GM21717 (cell line): ENCODE measurements around the gene SERPIND1.
"Not testable (repeated sequence)": the region's sequence is repeated elsewhere in the genome, so short reads cannot be mapped to it uniquely, and the experiment has no call there.

ENCODE experiments used
- ATAC-seq: cut with Tn5 transposase; IDR thresholded peaks from one replicate; pipeline ENCODE4 v1.9.1; 2021; ENCODE audit warnings: mild to moderate bottlenecking, moderate library complexity; ENCODE audit not compliant: unreplicated experiment

SERPIND1 gene, protein sequence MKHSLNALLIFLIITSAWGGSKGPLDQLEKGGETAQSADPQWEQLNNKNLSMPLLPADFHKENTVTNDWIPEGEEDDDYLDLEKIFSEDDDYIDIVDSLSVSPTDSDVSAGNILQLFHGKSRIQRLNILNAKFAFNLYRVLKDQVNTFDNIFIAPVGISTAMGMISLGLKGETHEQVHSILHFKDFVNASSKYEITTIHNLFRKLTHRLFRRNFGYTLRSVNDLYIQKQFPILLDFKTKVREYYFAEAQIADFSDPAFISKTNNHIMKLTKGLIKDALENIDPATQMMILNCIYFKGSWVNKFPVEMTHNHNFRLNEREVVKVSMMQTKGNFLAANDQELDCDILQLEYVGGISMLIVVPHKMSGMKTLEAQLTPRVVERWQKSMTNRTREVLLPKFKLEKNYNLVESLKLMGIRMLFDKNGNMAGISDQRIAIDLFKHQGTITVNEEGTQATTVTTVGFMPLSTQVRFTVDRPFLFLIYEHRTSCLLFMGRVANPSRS

GRCh38 chr22:20773793-20774212, at the start of gene SERPIND1:
SERPIND1 (plus strand) TSS chr22:20774113; CDS start chr22:20779313, 5,200 bp downstream.
- no peak for ATAC-seq

GRCh38 chr22:20724676-20725454, 49.0 kb upstream of the SERPIND1 start:
- no peak for ATAC-seq

DNA sequence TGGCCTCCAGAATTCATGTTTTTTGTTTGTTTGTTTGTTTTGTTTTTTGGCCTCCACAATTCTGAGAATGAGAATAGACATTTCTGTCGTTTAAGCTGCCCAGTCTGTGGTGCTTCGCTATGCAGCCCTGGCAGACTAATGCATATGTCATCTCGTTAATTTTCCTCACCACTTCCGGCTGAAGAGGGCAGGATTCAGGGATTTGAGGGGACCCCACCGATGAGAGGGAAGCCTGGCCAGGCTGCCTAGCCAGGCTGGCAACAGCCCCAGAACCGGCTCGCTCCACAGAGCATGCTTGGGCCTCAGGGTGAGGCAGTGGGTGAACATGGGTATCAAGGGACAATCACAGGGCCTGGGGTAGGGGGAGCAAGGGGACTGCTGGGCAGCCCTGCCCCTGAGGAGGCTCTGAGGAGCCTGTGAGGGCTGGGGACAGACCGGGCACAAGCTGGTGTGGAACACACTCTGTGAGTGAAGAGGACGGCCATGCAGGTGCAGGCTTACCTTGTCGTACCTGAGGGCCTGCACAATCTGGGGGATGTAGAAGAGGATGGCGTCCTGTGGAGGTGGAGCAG, 47.8 kb upstream of the SERPIND1 start:
- no peak for ATAC-seq

DNA sequence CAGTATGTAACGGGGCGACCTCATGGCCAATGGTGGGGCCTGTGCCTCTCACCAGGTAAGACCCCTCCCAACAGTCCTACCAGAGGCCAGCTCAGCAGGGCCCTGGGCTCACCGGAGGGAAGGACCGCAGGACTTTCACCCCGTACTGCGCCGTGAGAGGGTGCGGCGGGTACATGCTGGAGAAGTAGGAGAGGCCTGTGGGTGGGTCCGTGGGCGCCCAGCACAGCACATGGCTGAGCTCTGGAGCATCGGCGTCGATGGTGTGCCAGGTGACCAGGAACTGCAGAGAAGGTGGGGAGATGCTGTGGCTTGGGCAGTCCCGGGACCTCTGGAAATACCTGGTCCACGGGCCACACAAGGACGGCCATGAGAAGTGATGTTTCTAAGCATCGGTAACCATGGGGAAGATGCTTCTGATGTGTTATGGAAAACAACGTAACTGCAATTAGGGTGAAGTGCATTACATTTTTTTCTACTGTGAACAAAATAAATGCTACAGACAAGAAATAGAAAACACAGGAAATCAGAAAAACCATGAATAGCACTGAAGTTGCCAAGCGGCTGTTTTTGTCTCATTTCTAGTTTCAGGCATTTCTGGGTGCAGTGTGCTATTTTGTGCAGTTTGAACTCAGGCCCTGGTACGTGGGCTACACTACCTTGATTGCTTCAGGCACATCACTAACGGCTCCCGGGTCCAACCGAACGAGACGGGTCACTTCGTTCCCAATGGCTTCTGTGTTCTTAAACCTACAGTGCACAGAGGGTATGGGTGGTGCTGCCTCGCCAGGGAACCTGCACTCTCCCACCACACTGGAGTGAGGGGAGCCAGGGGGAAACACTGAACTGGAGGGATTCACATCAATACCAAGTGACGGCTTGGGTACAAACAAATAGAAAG, 46.5 kb upstream of the SERPIND1 start:
- ATAC-seq, result no peak

DNA sequence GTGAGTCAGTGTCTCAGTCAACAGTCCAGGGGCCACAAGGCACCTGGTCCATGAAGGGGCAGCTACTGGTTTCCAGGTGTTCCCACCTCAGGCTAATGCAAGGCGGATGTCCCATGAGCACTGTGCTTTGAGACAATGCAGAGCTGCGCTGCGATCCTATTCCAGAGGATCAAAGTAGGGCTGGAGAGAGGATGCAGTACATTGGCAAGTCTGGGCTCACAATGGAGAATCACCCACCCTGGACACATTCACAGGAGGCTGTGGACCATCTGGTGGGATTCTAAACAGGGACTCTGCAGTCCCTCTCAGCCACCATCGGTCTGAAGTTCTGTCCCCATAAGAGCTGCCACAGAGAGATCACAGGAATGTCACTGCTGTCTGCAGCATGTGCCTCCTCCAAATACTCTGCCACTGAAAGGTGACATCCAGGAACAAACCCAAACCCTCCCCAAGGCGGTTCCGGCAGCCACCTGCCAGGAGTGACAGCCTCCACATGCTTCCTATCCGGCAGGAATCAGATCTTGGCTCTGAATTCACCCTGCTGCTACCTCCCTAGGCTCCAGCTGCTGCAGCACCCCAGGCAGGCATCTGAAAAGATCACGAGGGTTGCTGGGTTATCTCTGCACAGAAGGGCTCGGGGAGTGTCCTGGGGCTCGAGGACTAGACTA, 45.3 kb upstream of the SERPIND1 start:
- no peak for ATAC-seq

DNA sequence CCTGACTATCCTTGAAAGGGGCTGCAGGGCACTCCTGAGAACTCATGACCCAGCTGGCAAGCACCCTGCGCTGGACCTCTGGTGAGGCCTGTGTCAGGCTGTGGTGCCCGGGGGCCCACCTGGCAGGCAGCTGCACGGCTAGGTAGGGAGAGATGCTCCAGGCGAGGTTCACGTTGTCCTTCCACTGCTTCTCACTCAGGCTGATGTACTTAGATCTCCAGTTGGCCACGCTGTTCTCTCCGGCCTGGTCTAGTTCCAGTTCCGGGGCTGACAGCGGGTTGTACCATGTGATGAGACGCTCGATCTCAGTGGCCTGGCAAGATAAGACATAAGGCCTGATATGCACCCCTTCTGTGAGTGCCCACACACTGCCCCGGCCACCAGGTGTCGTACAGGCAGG, 44.7 kb upstream of the SERPIND1 start:
- no peak for ATAC-seq

- not testable (repeated sequence) for ATAC-seq
Observed at GRCh38 chr22:20732431-20732830, 41.5 kb upstream of the SERPIND1 start.

GRCh38 chr22:20735356-20736162, 38.4 kb upstream of the SERPIND1 start:
- not testable (repeated sequence) for ATAC-seq

- ATAC-seq, result not testable (repeated sequence)
Observed at GRCh38 chr22:20736891-20737290, 37.0 kb upstream of the SERPIND1 start.

GRCh38 chr22:20738394-20739089, 35.4 kb upstream of the SERPIND1 start:
- ATAC-seq, result no peak

GRCh38 chr22:20740222-20740951, 33.5 kb upstream of the SERPIND1 start:
- no peak for ATAC-seq

- no peak for ATAC-seq
Observed at GRCh38 chr22:20741008-20741633, 32.8 kb upstream of the SERPIND1 start.

DNA sequence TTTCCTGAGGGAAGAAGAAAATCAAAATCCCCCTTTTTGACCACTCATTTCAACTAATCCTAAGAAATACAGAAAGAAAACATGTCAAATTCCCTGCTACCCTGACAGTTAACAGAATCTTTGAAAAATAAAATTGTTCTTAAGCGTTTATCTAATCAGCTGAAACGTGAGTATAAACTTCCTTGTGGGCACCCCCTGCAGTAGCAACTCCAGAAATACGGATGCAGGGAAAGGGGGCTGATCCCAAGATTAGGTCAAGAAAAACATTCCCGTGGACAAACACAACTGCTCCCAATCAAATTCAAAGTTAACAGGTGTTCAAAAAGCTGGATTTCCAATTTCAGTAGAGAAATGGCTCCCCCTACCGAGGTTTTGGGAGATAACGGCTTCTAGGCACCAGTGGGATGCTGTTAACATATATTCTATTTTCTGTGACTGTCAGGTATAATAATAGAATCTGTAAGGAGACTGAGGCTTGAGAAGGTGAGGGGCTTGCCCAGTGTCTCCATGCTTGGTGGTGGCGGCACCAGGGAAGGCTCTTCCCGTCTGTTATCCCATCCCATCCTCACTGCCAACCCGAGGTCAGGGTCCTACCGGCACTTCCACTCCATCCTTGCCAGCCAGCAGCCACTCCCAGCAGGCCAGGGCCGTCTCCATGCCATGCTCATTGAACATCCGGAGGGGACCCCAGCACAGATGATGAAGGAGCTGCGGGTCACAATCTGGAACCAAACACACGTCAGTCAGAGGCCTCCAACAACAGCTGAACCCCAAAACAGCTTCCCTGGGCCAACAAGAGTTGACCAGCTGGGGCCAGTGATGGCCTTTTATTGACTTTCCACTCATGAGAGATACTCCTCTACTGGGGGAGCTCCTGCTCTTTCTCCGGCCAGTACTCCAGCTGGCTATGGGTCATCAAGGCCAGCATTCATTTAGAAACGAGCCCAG, 32.0 kb upstream of the SERPIND1 start:
- no peak for ATAC-seq

DNA sequence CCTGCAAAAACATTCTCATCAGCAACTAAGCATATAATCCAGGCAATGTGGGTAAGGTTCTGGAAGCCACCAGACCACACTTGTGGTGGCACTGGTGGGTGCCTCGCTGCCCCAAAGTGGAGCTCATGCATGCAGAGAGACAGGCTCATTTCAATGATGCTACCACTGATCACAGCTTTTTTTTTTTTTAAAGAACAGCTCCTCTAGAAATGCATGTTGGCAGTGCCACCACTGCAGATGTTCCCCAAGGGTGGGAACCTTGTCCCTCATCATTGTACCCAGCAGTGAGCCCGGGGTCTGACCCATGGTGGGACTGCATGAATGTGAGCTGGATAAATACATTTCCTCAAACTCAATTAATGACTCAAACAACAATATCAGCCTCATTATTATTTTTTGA, 31.1 kb upstream of the SERPIND1 start:
- ATAC-seq, result no peak

DNA sequence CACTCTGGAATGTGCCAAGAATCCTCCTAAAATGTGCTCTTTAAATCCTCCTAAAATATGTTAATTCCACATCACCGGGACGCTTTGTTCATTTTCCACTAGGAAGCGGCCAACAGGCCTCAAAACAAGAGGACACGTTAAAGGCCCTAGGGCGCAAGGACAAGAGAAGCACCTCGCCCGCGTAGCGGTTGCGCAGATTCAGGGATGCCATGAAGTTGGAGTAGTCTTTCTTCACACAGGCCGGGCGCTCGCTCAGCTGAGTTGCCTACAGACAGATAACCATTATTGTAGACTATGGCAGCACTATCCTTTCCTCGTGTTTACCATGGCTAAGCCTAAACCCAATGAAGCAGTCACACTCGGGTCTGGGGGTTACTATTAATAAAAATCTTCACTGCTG, 29.5 kb upstream of the SERPIND1 start:
- no peak for ATAC-seq

DNA sequence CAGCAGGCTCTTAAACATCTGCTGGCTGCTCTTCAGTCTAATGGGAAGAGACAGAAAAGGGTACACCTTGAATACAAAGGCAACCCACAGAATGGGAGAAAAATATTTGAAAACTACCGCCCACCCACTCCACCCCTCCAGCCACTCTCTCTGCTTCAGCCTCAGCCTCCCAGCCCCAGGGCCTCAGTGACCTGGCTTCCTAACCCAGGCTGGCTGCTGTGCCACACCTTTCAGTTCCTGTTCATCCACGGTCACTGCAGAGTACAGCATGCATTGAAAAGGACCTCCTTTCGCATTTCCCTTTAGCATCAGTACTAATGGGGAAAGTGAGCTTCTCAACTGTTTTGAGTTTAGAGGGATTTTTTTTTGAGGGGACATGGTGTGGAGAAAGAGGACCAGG, 28.8 kb upstream of the SERPIND1 start:
- ATAC-seq, result no peak
